ENCODE measurements around the gene PDE10A. TPM values are rescaled to one million over a fixed set of nuclear protein-coding genes. Genes with fewer than 3 reads are reported as not detected.
"Not testable (repeated sequence)": the region's sequence is repeated elsewhere in the genome, so short reads cannot be mapped to it uniquely, and the experiment has no call there.

The PDE10A gene
- total RNA-seq, 1 donor from 2014 or later: 62.7 TPM

GRCh38 chr6:165585060-165585459 lies 78.0 kb downstream of the PDE10A start:
- DNase-seq: no peak

GRCh38 chr6:165584541-165584940 lies 78.5 kb downstream of the PDE10A start:
- DNase-seq: no peak

DNA sequence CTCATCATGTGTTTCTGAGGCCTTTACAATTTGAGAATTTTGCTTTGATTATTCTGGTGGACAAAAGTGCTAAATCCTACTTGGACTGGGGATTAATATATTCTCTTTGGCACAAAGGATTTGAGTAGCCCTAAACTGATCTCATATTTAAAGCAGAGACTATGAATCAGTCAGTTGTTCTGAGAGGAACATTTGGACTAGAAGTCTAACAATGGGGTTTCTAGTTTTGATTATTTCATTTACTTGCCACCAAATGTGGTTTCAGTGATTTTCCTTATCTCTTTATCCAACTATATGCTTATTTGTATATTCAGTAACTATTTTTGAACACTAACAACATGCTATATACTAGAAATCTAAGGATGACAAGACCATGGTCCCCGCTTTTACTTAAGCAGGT lies 81.4 kb downstream of the PDE10A start:
- DNase-seq: no peak

GRCh38 chr6:165580136-165580535 lies 82.9 kb downstream of the PDE10A start:
- no peak for DNase-seq

DNA sequence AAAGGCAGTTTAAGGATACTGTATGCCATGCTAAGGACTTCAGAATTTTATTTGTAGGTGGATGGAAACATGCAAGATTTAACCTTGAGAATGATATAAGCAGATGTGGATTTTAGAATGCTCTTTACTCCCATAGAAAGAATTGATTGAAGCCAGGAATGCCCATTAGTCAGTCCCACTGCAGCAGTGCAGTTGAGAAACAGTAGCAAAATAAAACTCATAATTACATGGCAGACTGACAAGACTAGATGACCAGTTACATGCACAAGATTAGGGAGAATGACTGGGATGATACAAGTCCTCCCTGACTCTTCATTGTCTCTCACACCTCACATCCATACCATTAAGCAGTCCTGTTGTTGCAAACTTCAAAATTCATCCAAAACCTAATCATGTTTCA lies 83.9 kb downstream of the PDE10A start:
- DNase-seq: no peak

- DNase-seq: no peak
Observed at GRCh38 chr6:165577556-165577955, 85.5 kb downstream of the PDE10A start.

- DNase-seq: no peak
Observed at GRCh38 chr6:165575158-165575549, 87.9 kb downstream of the PDE10A start.

GRCh38 chr6:165574220-165575157 lies 88.6 kb downstream of the PDE10A start:
- no peak for DNase-seq

GRCh38 chr6:165573671-165574070 lies 89.4 kb downstream of the PDE10A start:
- DNase-seq: no peak

DNA sequence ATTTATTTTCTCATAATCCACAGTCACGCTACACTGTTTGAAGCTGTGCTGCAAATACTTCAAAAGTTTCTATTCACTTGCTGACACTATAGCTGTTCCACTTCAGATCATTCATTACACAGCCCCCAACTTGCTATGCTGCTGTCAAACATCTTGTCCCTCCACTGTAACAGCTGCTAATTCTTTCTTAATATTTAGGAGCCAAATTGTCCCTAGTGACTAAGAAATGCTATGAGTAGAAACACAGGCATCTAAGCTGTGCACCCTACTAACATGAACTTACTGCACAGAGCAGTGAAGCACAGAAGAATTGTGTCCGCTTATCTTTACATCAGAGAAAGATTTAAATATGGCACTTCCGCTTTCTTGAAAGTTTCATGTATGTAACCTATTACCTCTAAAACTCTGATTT lies 91.3 kb downstream of the PDE10A start:
- DNase-seq: no peak

GRCh38 chr6:165571068-165571682 lies 91.9 kb downstream of the PDE10A start:
- no peak for DNase-seq

DNA sequence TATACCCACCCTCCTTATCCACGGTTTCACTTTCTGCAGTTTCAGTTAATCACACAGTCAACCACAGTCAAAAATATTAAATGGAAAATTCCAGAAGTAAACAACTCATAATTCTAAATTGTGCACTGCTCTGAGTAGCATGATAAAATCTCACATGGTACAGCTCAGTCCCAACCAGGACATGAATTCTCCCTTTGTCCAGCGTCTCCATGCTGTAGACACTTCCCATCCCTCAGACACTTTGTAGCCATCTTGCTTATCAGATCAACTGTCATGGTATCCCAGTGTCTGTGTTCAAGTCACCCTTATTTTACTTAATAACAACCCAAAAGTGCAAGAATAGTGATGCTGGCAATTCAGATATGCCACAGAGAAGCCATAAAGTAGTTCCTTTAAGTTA lies 94.7 kb downstream of the PDE10A start:
- no peak for DNase-seq

DNA sequence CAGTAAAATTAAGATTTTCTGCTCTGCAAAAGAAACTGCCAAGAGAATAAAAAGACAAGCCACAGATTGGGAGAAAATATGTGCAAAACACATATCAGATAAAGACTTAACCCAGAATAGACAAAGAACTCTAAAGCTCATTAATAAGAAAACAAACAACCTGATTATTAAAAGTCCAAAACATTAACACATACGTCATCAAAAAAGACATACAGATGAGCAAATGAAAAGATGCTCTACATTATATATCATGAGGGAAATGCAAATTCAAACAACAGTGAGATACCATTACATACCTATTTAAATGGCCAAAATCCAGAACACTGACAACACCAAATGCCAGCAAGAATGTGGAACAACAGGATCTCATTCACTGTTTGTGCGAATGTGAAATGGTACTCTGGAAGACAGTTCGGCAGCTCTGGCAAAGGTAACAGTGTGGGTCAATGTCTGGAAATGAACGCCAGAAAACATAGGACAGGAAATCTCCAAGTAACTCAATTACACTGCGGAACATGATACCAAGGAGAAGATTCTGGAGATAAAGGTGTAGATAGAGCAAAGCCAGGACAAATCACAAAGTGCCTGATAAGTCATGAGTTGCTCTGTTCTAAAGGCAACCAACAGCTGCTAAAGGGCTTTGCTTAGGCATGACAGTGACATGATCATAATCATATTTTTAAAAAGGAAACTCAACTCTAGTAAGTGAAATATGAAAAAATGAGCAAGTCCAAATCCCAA lies 96.8 kb downstream of the PDE10A start:
- no peak for DNase-seq

GRCh38 chr6:165562421-165563090 lies 100.5 kb downstream of the PDE10A start:
- DNase-seq: no peak

GRCh38 chr6:165559632-165560031 lies 103.4 kb downstream of the PDE10A start:
- DNase-seq: no peak

GRCh38 chr6:165558097-165558496 lies 104.9 kb downstream of the PDE10A start:
- not testable (repeated sequence) for DNase-seq

- no peak for DNase-seq
Observed at GRCh38 chr6:165557674-165558073, 105.4 kb downstream of the PDE10A start.

GRCh38 chr6:165556116-165556843 lies 106.8 kb downstream of the PDE10A start:
- DNase-seq: no peak

GRCh38 chr6:165554644-165555043 lies 108.4 kb downstream of the PDE10A start:
- DNase-seq: not testable (repeated sequence)

DNA sequence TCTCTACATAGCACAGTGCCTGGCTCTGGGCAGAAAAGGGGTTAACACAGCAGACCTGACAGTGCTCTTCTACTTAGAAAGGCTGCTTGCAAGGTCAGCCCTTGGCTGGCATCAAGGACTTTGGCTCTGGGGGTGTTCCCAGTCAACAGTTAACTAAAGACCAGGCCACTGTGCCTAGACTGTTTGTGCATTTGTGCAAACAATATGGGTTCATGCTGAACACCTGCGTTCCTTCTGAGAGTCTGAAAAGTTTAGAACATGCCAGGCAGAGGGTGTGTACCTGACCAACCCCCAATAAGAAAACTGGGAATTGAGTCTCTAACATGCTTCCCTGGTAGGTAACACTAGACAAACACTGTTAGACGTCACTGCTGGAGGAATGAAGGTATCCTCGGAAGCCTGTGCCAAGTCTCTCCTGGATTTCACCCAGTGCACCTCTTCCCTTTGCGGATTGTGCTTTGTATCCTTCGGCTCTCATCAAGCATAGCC lies 110.7 kb downstream of the PDE10A start:
- no peak for DNase-seq

DNA sequence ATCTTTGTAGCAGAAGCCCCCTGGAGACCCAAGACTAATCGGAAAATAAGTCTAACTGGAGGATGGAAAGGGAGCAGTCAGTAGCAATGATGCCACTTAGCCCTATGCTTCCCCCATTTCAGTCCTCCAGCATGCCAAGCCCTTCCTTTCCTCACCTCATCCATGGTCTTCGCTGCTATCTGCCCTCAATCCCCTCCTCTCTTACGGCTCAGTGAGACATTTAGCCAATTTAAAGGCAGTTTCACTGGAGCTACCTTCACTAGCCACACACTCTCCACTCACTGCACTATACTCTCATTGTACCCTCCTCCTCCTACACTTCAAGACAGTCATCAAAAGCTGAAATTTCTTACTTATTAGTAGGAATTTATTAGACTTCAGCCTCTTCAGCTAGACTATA lies 111.2 kb downstream of the PDE10A start:
- DNase-seq: no peak

GRCh38 chr6:165548450-165548849 lies 114.6 kb downstream of the PDE10A start:
- DNase-seq: no peak

Data from occipital lobe (tissue), 2 donors.